HepG2 (cell line): ENCODE data around the gene NGEF. TPM values are rescaled to one million over a fixed set of nuclear protein-coding genes. Genes with fewer than 3 reads are reported as not detected.

Source experiments
- BCL6 ChIP-seq: IDR thresholded peaks from 2 replicates; pipeline ENCODE4 v1.6.1; 2016; ENCODE audit warnings: missing genetic modification reagents, missing compliant biosample characterization
- CREBL2 ChIP-seq: sonication (generic); formaldehyde crosslinking; IDR thresholded peaks from 2 replicates; pipeline ENCODE4 v1.8.1; 2023; ENCODE audit warnings: missing genetic modification reagents, mild to moderate bottlenecking, borderline replicate concordance
- EEA1 ChIP-seq: sonication (generic); formaldehyde crosslinking; IDR thresholded peaks from 2 replicates; pipeline ENCODE4 v1.5.1; 2020; ENCODE audit warnings: mild to moderate bottlenecking, missing genetic modification reagents, borderline replicate concordance
- ETS1 ChIP-seq: sonication (generic); formaldehyde crosslinking; IDR thresholded peaks from 2 replicates; pipeline ENCODE4 v1.4.0; 2020; ENCODE audit warnings: missing genetic modification reagents
- FOXA1 ChIP-seq, 2 experiments: fragments of 450-650 bp in 1 of 2; sonication (generic) in 1 of 2; formaldehyde crosslinking in 1 of 2; IDR thresholded peaks; 2 replicates each; pipeline versions ENCODE4 v1.4.0 to v1.6.1; 2016 to 2020; ENCODE audit warnings: missing genetic modification reagents in 1 of 2
- FOXO4 ChIP-seq: sonication (generic); formaldehyde crosslinking; conservative IDR thresholded peaks from 2 replicates; pipeline ENCODE4 v1.8.1; 2023; ENCODE audit warnings: missing genetic modification reagents
- HNF1B ChIP-seq: sonication (generic); formaldehyde crosslinking; IDR thresholded peaks from 2 replicates; pipeline ENCODE4 v1.5.1; 2020; ENCODE audit warnings: mild to moderate bottlenecking, moderate library complexity, missing genetic modification reagents
- HNF4G ChIP-seq, 2 experiments: sonication (generic) in 1 of 2; formaldehyde crosslinking in 1 of 2; IDR thresholded peaks; 2 replicates each; pipeline versions ENCODE4 v1.4.0 to v1.6.1; 2011 to 2020; ENCODE audit warnings: borderline replicate concordance in 2 of 2, low read depth in 2 of 2, mild to moderate bottlenecking in 2 of 2, low read length in 1 of 2, missing genetic modification reagents in 1 of 2, moderate library complexity in 1 of 2
- NR2C2 ChIP-seq: sonication (generic); formaldehyde crosslinking; IDR thresholded peaks from 2 replicates; pipeline ENCODE4 v1.4.0; 2020; ENCODE audit warnings: missing genetic modification reagents, mild to moderate bottlenecking, moderate library complexity, borderline replicate concordance
- PBX3 ChIP-seq: sonication (generic); formaldehyde crosslinking; IDR thresholded peaks from 2 replicates; pipeline ENCODE4 v1.8.1; 2023; ENCODE audit warnings: missing genetic modification reagents, inconsistent platforms, borderline replicate concordance
- PREB ChIP-seq: sonication (generic); formaldehyde crosslinking; IDR thresholded peaks from 2 replicates; pipeline ENCODE4 v1.4.0; 2020; ENCODE audit warnings: missing genetic modification reagents
- PTBP1 ChIP-seq: fragments of 200-400 bp; formaldehyde crosslinking; IDR thresholded peaks from 2 replicates; pipeline ENCODE4 v1.6.1; 2018; ENCODE audit warnings: low read length, low read depth; ENCODE audit not compliant: poor library complexity, severe bottlenecking
- SP2 ChIP-seq: sonication (generic); formaldehyde crosslinking; IDR thresholded peaks from 2 replicates; pipeline ENCODE4 v1.5.1; 2020; ENCODE audit warnings: mild to moderate bottlenecking, missing genetic modification reagents
- TMF1 ChIP-seq: sonication (generic); formaldehyde crosslinking; IDR thresholded peaks from 2 replicates; pipeline ENCODE4 v1.8.1; 2022; ENCODE audit warnings: low read depth, missing genetic modification reagents
- YY1 ChIP-seq: IDR thresholded peaks from 2 replicates; pipeline ENCODE4 v1.6.1; 2011; ENCODE audit warnings: low read length, low read depth, moderate library complexity, mild to moderate bottlenecking; ENCODE audit not compliant: insufficient read depth, insufficient replicate concordance
- ZC3H4 ChIP-seq: sonication (generic); formaldehyde crosslinking; IDR thresholded peaks from 2 replicates; pipeline ENCODE4 v1.4.0; 2020; ENCODE audit warnings: missing genetic modification reagents, borderline replicate concordance
- ZIK1 ChIP-seq: sonication (generic); formaldehyde crosslinking; IDR thresholded peaks from 2 replicates; pipeline ENCODE4 v1.5.0; 2020; ENCODE audit warnings: mild to moderate bottlenecking, low read depth, missing genetic modification reagents, borderline replicate concordance
- ZKSCAN1 ChIP-seq: fragments of 150-350 bp; IDR thresholded peaks from 2 replicates; pipeline ENCODE4 v1.6.1; 2014; ENCODE audit warnings: low read length
- ZNF607 ChIP-seq: sonication (generic); formaldehyde crosslinking; IDR thresholded peaks from 2 replicates; pipeline ENCODE4 v1.5.1; 2020; ENCODE audit warnings: missing genetic modification reagents, mild to moderate bottlenecking, borderline replicate concordance
- ZNF713 ChIP-seq: sonication (generic); formaldehyde crosslinking; IDR thresholded peaks from 2 replicates; pipeline ENCODE4 v1.4.0; 2020; ENCODE audit warnings: mild to moderate bottlenecking, missing genetic modification reagents
- ZNF746 ChIP-seq: sonication (generic); formaldehyde crosslinking; IDR thresholded peaks from 2 replicates; pipeline ENCODE4 v1.8.0; 2022; ENCODE audit warnings: mild to moderate bottlenecking, missing genetic modification reagents
- polyA plus RNA-seq, 8 experiments: library from polyadenylated mRNA; depleted of rRNA in 3 of 8; stranded (reverse) in 7 of 8; unstranded in 1 of 8; fragments of >200 nt; fragmentation: Illumina TruSeq in 4 of 8; extraction: Trizol in 4 of 8; gene quantifications; 2 replicates each; pipeline versions ENCODE4 v1.2.1 to v1.2.3, GENCODE V29; 2011 to 2016; ENCODE audit warnings: low read depth in 4 of 8, missing spikeins in 1 of 8, mixed read lengths in 1 of 8; ENCODE audit not compliant: insufficient read depth in 1 of 8
- total RNA-seq, 5 experiments: library from RNA; depleted of rRNA; stranded (reverse); fragments of >200 nt; fragmentation: Illumina TruSeq; extraction: Trizol; gene quantifications; 2 replicates each; pipeline ENCODE4 v1.2.3, GENCODE V29; 2016; ENCODE audit warnings: low read depth in 1 of 5

The NGEF gene
- total and polyA plus RNA-seq, 2 of the 13 experiments (the other 11 are each of a cell fraction or from before 2014, with no cell fraction given) = 14.4 to 36.9 TPM

- no peak for TF ChIP-seq CREBL2
- no peak for TF ChIP-seq ZKSCAN1
- TF ChIP-seq ETS1 (CRISPR knock-in tag) = no peak
- TF ChIP-seq EEA1 (CRISPR knock-in tag) = no peak
- no peak for TF ChIP-seq NR2C2
- TF ChIP-seq ZNF746 (CRISPR knock-in tag) = no peak
- 0 out of 2 replicates have a peak, but pooled peaks have one; percentile 35 for TF ChIP-seq BCL6 (CRISPR knock-in tag)
- no peak for TF ChIP-seq PBX3 (CRISPR knock-in tag)
- TF ChIP-seq ZC3H4 = no peak
- peak; percentile 63 for TF ChIP-seq HNF1B (CRISPR knock-in tag)
- no peak for TF ChIP-seq ZNF607 (CRISPR knock-in tag)
- TF ChIP-seq YY1 = peak; percentile 42
- no peak for TF ChIP-seq FOXO4 (CRISPR knock-in tag)
- TF ChIP-seq ZNF713 = no peak
- no peak for TF ChIP-seq ZIK1 (CRISPR knock-in tag)
- TF ChIP-seq HNF4G (IDR thresholded peaks at IDR 0.05; ENCODE audit: borderline replicate concordance, low read depth, low read length) = no peak
- TF ChIP-seq HNF4G (CRISPR knock-in tag; IDR thresholded peaks at IDR 0.05; ENCODE audit: borderline replicate concordance, low read depth) = no peak
- no peak for TF ChIP-seq FOXA1 (IDR thresholded peaks at IDR 0.05)
- no peak for TF ChIP-seq FOXA1 (CRISPR knock-in tag; IDR thresholded peaks at IDR 0.05)
- TF ChIP-seq PREB (CRISPR knock-in tag) = no peak
- TF ChIP-seq PTBP1 = no peak
- TF ChIP-seq SP2 (CRISPR knock-in tag) = no peak
- no peak for TF ChIP-seq TMF1 (CRISPR knock-in tag)
Measured at GRCh38 chr2:233053928-233054784, 41.1 kb upstream of the NGEF start (continued).
